ENCODE results near the gene EPHA3. TPM values are rescaled to one million over a fixed set of nuclear protein-coding genes. Genes with fewer than 3 reads are reported as not detected.

EPHA3 gene
- polyA plus RNA-seq, 1 donor from 2014 or later: 33.0 TPM

- H3F3A ChIP-seq (ENCODE audit: insufficient read depth, low read length, poor library complexity, severe bottlenecking): no peaks in the 10 kb centered on the region
- H3K4me3 ChIP-seq (ENCODE audit: low read length): no peak overlapping the region
- H3K79me2 ChIP-seq (replicated peaks; ENCODE audit: insufficient read depth, low read length): no peaks in the 10 kb centered on the region
- no peak overlapping the region for H3K4me2 ChIP-seq (ENCODE audit: low read length)
- H3K27ac ChIP-seq (ENCODE audit: low read length): no peak overlapping the region
- no peaks in the 10 kb centered on the region for H3K36me3 ChIP-seq (ENCODE audit: insufficient read depth, low read length)
- no peak overlapping the region for H3K9ac ChIP-seq (ENCODE audit: low read length)
- no peaks in the 10 kb centered on the region for H3K9me2 ChIP-seq (ENCODE audit: insufficient read depth, low read length)
- H3K9me3 ChIP-seq (ENCODE audit: low read length): no peaks in the 10 kb centered on the region
- H3K27me3 ChIP-seq (ENCODE audit: insufficient read depth, low read depth, low read length): no peaks in the 10 kb centered on the region
- TF ChIP-seq RAD21 (conservative IDR thresholded peaks at IDR 0.05) (no peak), SMC3 (conservative IDR thresholded peaks at IDR 0.05; ENCODE audit: poor library complexity) (no peak), EP300 (conservative IDR thresholded peaks at IDR 0.05; ENCODE audit: poor library complexity, severe bottlenecking) (no peak), MXI1 (conservative IDR thresholded peaks at IDR 0.05; ENCODE audit: poor library complexity, severe bottlenecking) (no peak), CTCF (IDR thresholded peaks at IDR 0.05; ENCODE audit: poor library complexity, severe bottlenecking) (no peak), POLR2AphosphoS5 (IDR thresholded peaks at IDR 0.05) (no peak), EZH2 (IDR thresholded peaks at IDR 0.05; ENCODE audit: borderline replicate concordance, insufficient read depth, low read length, poor library complexity, severe bottlenecking) (no peak), REST (IDR thresholded peaks at IDR 0.05; ENCODE audit: borderline replicate concordance) (no peak), TAF1 (IDR thresholded peaks at IDR 0.05; ENCODE audit: low read depth) (no peak)
- no peak overlapping the region for H2AFZ ChIP-seq (ENCODE audit: low read depth, low read length)
- no peaks in the 10 kb centered on the region for H4K20me1 ChIP-seq (ENCODE audit: insufficient read depth)
Observed at GRCh38 chr3:89159605-89160004, 52.2 kb downstream of the EPHA3 start.

GRCh38 chr3:89164774-89165173, 57.4 kb downstream of the EPHA3 start:
- Histone ChIP-seq H3K36me3 (ENCODE audit: insufficient read depth, low read length) (no peaks in the 10 kb centered on the region), H3K9ac (ENCODE audit: low read length) (no peak overlapping the region), H3K27me3 (ENCODE audit: insufficient read depth, low read depth, low read length) (no peaks in the 10 kb centered on the region), H3K9me2 (ENCODE audit: insufficient read depth, low read length) (no peaks in the 10 kb centered on the region), H4K20me1 (ENCODE audit: insufficient read depth) (no peaks in the 10 kb centered on the region), H3K79me2 (replicated peaks; ENCODE audit: insufficient read depth, low read length) (no peaks in the 10 kb centered on the region), H2AFZ (ENCODE audit: low read depth, low read length) (no peak overlapping the region), H3K4me3 (ENCODE audit: low read length) (no peak overlapping the region), H3K27ac (ENCODE audit: low read length) (no peak overlapping the region), H3K4me2 (ENCODE audit: low read length) (no peak overlapping the region), H3K9me3 (ENCODE audit: low read length) (no peaks in the 10 kb centered on the region), H3F3A (ENCODE audit: insufficient read depth, low read length, poor library complexity, severe bottlenecking) (no peaks in the 10 kb centered on the region)
- TF ChIP-seq SMC3 (conservative IDR thresholded peaks at IDR 0.05; ENCODE audit: poor library complexity): no peak
- no peak for TF ChIP-seq CTCF (IDR thresholded peaks at IDR 0.05; ENCODE audit: poor library complexity, severe bottlenecking)
- no peak for TF ChIP-seq REST (IDR thresholded peaks at IDR 0.05; ENCODE audit: borderline replicate concordance)
- no peak for TF ChIP-seq MXI1 (conservative IDR thresholded peaks at IDR 0.05; ENCODE audit: poor library complexity, severe bottlenecking)
- TF ChIP-seq EP300 (conservative IDR thresholded peaks at IDR 0.05; ENCODE audit: poor library complexity, severe bottlenecking): no peak
- TF ChIP-seq TAF1 (IDR thresholded peaks at IDR 0.05; ENCODE audit: low read depth): no peak
- TF ChIP-seq EZH2 (IDR thresholded peaks at IDR 0.05; ENCODE audit: borderline replicate concordance, insufficient read depth, low read length, poor library complexity, severe bottlenecking): no peak
- TF ChIP-seq RAD21 (conservative IDR thresholded peaks at IDR 0.05): no peak
- no peak for TF ChIP-seq POLR2AphosphoS5 (IDR thresholded peaks at IDR 0.05)
